D721Med (cell line): Measurements from ENCODE around the gene ARHGAP25.

ENCODE experiments used
- DNase-seq: peaks from one replicate; pipeline ENCODE4 v3.0.0; 2011; ENCODE audit warnings: low spot score; ENCODE audit not compliant: insufficient read length
- FAIRE-seq: peaks from 2 replicates; lab custom pipeline; 2011; peaks lifted over from hg19 to GRCh38; lab: Jason Lieb, UNC
- CTCF ChIP-seq: IDR thresholded peaks from 2 replicates; pipeline ENCODE4 v1.5.1; 2012; ENCODE audit warnings: mild to moderate bottlenecking, control low read depth; ENCODE audit not compliant: insufficient read depth; ENCODE audit errors: missing control alignments

ARHGAP25 gene

GRCh38 chr2:68748568-68748967 is 14.0 kb downstream of the ARHGAP25 start:
- TF ChIP-seq CTCF: no peak
- no peak for FAIRE-seq
- no peak for DNase-seq

- FAIRE-seq (no peak), DNase-seq (no peak)
- no peak for TF ChIP-seq CTCF
Observed at GRCh38 chr2:68749345-68749744, 14.7 kb downstream of the ARHGAP25 start.

GRCh38 chr2:68750592-68751396 is 16.2 kb downstream of the ARHGAP25 start:
- no peak for TF ChIP-seq CTCF
- FAIRE-seq (no peak), DNase-seq (no peak)

GRCh38 chr2:68751397-68752339 is 17.1 kb downstream of the ARHGAP25 start:
- TF ChIP-seq CTCF: peak; percentile 95
- FAIRE-seq: no peak
- DNase-seq: peak; percentile 36

- no peak for TF ChIP-seq CTCF
- DNase-seq: no peak
- FAIRE-seq: no peak
Observed at GRCh38 chr2:68753318-68753717, 18.7 kb downstream of the ARHGAP25 start.

- no peak for TF ChIP-seq CTCF
- DNase-seq (no peak), FAIRE-seq (no peak)
Observed at GRCh38 chr2:68755071-68755470, 20.5 kb downstream of the ARHGAP25 start.
